GM23248 (cell line): Measurements from ENCODE around the gene SLC12A7.

Source experiments
- EZH2 ChIP-seq: fragments of 200-600 bp; sonication (generic); IDR thresholded peaks from 2 replicates; pipeline ENCODE4 v1.6.1; 2018; ENCODE audit warnings: antibody characterized with exemption, mild to moderate bottlenecking; ENCODE audit not compliant: insufficient read depth, poor library complexity, severe bottlenecking
- EZH2phosphoT487 ChIP-seq: fragments of 200-600 bp; sonication (generic); IDR thresholded peaks from 2 replicates; pipeline ENCODE4 v1.6.1; 2018; ENCODE audit warnings: antibody characterized with exemption, moderate library complexity, mild to moderate bottlenecking, low read depth; ENCODE audit not compliant: insufficient read depth

DNA sequence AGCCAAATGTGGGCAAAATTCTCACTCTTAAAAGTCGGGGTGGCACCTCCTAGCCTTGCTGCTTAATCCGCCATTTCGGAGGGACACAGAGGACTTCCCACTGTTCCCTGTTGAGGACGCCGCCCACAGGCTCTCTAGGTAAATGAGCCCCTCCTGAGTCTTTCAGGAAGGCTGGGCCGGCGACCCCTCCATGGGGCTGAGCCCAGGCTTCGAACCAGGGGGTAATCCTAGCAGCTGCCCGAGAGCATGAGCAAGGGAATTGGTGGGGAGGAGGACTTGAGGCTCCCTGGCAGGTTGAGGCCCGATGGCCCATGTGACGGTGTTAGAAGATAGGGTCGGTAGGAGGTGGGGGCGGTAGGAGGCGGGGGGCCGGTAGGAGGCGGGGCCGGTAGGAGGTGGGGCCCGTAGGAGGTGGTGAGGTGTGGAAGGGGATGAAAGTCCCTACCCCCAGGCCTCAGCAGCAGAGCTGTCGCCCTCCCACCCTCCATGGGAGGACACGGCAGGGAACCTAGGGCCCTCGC lies 17.1 kb downstream of the SLC12A7 start:
- no peak for TF ChIP-seq EZH2
- no peak for TF ChIP-seq EZH2phosphoT487
